Ammon's horn (tissue), 1 donor: ENCODE measurements around the gene GOLGA6L7.
"Not testable (repeated sequence)": the region's sequence is repeated elsewhere in the genome, so short reads cannot be mapped to it uniquely, and the experiment has no call there.

Source experiments
- DNase-seq: peaks from one replicate; pipeline ENCODE4 v3.0.0-alpha.2; 2016; ENCODE audit warnings: low spot score

The GOLGA6L7 gene, protein sequence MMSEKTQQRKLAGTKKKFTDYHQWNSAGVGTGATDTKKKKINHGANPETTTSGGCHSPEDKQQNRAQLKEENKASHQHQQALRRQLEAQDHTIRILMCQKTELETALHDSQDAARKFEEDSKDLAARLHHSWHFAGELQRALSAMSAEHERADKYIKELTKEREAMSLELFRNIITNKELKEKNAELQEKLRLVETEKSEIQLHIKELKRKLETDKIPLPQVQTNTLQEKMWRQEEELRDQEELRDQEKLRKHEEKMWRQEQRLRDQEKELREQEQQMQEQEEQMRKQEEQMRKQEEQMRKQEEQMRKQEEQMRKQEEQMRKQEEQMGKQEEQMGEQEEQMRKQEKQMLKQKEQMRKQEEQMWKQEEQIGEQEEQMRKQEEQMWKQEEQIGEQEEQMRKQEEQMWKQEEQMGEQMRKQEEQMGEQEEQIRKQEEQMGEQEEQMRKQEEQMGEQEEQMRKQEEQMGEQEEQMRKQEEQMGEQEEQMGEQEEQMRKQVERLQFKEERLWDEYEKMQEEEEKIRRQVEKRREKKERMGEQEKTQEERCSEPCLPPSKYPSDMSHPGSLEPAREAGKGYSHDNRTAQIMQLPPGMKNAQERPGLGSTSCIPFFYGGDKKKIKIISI

DNA sequence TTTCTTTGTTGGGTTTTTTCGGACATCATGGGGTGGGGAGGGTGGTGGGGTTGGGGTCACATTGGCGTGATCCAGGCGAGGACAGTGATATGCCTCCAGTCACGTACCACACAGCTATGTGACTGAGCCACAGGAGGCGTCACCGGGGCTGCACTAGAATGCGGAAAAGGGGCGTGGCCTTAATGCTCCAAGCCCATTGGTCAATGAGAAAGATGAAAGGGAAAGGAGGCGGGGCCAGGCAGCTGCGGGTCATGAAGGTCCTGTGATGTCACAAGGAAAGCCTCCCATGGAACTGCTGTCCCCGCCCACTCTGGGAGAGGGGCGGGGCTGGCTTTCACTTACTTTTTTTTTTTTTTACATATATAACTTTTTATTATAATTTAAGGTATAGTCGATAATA is at the start of gene GOLGA6L7:
Gene GOLGA6L7, minus strand, starts transcription at position 124 of the 400 bp plus-strand sequence. Its CDS starts 95 bp downstream, at position 29.
- DNase-seq = not testable (repeated sequence)

DNA sequence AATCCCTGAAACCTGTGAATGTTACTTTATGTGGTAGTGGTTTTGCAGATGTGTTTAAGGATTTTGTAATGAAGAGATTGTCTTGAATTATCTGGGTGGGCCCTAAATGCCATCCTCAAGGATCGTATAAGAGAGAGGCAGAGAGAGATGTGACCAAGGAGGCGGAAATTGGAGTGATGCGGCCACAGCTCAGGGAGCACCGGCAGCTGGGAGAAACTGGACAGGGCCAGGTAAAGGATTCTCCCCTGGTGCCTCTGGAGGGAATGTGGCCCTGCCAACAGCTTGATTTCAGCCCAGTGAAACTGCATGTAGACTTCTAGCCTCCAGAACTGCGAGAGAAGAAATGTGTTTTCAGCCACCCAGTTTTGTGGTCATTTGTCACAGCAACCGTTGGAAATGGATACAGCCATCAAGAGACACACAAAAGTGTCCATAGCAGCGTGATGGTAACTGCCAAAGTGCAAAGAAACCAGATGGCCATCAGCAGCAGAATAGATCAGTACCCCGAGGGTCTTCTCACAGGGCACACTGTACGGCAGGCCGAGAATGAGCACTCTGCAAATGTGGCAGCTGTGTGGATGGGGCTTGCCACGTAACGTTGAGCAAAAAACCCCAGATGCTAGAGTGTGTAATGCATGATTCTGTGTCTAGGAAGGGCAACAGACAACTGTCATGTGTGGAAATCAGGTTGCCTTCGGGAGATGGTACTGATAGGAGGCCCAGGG is 49.6 kb upstream of the GOLGA6L7 start:
- DNase-seq = no peak

DNA sequence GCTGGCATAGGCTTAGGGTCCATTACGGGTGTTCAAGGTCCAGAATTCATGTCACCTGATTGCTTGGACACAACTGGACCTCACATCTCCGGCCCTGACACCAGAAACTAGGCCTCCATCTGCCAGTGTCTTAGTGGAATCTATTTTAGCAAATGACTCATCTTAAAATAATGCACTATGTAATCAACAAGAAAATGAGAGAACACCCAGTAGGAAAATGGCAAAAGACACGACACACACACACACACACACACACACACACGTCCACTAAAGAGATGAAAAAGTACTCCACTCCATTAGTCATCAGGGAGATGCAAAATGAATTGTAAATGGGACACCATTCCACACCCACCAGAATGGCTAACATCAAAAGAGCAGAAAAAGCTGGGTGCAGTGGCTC is 48.5 kb upstream of the GOLGA6L7 start:
- no peak for DNase-seq

DNA sequence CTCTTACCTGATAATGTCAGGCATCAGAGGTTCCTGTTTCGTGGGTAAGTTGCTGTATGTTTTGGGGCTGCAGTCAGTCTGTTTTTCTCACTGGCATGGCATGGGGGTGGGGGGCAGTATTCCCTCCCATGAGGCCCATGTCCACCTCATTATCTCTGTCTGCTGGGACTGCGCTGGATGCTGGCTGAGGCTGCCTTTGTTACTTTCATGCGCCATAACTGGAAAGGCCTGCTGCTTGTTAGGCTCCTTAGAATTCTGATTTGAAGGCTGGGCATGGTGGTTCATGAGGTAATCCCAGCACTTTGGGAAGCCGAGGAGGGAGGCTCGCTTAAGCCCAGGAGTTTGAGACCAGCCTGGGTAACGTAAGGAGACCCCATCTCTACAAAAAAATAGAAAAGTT is 47.1 kb upstream of the GOLGA6L7 start:
- no peak for DNase-seq

DNA sequence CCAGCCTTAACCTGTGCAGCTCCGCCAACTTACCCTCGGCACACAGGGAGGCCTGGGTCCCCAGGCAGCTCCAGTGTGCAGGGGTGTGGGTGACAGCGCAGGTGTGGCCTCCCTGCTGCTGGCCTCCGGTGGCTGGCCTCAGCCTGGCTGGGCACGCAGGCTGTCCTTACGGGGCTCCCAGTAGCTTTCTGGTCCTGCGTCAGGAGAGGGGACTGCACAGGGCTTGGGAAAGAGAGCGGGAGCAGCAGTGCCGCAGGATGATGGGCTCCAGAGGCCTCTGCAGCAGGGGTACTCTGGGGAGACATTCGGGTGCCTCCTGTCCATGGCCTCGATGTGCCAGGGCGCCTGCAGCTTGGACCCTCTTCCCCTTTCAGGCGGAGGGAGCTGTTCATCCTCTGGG is 46.7 kb upstream of the GOLGA6L7 start:
- DNase-seq = no peak

DNA sequence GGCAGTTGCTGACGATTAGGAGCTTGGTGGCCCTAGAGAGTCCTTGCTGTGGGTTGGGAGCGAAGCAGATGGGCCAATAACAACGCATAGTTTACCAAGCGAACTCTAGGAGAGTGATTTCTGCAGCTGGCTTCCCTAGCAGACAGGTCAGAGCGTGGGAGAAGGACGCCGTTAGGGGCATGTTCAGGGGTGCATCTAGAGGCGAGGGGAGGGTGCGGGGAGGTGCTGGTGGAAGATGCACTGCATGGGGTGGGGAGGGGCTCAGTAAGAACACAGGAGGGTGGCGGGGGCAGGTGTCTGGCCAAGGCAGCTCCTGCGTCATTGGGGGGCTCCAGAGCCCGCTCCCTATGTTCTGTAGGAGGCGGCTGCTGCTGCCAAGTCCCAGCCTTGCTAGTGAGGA is 46.2 kb upstream of the GOLGA6L7 start:
- DNase-seq = no peak

DNA sequence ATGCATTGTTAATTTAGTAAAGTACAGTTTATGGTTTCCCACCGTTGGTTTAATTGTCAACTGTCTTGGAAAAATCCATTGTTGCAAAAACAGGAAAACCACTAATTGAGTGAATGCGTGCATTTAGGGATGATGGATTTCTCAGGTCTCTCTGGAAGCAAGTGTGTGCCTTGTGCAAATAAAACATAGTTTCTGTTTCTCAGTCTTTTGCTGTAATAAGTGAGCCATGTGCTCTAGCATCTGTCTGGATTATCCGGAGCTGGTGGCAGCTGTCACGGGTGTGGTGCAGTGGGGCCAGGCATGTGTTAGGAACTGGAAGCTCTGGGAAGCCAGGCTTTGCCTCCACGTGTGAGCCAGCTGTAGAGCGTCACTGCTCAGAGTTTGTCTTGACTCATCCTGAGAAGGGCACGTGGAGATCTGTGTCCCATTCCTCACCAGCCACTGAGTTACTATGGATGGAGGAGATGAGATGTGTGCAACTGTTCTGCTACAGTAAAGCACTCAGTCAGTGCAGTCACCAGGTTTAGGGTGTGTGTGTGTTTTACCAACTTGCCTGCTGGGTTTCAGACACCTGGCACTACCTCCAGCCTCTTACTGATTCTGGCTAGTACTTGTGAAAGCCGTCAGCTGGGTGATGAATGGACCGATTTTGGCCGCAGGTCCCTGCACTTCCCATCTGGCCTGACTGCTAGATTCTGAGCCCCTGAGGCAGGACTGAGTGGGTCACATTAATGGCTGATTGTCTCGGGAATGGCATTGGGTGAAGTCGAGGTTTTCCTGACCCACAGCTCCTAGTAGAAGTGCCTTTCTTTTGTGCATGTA is 44.6 kb upstream of the GOLGA6L7 start:
- no peak for DNase-seq

DNA sequence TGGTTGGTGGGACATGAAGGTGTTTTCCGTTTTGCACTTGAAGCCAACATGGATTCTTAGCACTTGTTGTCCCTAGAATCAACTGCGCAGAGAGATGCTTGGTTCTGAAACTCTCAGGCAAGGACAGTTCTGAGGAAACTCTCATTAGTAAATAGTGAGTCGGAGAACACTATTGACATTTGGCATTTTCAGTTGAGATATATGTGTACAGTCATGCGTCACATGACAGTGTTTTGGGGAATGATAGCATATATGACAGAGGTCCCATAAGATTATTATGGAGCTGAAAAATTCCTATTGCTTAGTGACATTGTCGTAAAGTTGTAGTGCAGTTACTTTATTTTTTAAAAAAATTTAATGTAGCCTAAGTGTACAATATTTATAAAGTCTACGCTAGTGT is 43.1 kb upstream of the GOLGA6L7 start:
- no peak for DNase-seq

DNA sequence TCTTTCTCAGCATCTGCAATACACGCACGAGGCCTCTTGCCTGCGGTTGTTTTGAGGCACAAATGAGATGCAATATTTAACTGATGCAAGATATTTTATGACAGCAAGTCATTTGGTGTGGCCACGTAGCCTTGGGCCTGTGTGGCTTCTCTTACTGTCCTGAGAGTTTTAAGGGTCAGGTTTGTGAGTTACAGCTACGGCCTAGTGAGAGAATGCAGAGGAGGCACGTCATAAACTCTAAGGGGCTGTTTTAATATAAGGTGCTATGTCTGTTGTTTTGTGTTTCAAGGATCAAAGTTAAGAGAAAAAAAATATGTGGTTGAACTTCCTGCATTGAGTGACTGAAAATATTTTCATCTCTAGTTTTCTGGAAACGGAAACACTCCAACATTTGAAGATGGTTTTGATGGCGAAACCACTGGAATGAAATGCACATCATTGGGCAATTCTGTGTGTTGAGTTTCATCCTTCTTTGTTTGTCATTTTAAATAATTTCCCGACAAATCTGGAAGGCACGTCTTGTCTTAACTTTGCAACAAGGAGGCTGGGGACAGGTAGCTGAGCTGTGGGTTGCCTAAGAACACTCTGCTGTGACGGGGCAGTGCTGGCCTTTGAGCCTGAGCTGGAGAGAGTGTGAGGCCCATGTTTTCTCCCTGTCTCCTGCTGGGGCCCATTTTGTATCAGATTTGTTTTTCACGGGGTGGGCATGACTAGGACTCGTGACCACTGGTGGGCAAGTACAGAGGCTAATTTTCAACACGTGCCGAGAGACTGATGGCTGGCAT is 42.5 kb upstream of the GOLGA6L7 start:
- DNase-seq = no peak

DNA sequence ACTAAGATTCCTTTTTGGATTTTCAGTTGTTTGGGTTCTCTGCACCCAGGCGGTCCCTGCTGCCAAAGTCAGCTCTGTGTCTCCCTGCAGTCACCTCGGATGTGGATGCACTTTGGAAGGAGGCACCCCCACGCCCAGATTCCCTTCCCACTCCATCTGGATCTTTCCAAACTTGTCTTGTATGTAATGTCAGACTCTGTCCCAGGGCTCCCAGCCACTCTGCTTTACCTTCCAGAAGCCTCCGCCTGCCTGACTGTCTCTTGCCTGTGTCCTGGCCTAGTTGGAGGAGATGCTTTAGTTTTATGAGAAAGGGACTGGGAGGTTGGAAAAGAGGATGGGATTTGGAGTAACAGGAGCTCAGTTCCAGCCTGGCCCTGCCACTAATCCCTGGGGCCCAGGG is 41.8 kb upstream of the GOLGA6L7 start:
- DNase-seq = not testable (repeated sequence)

DNA sequence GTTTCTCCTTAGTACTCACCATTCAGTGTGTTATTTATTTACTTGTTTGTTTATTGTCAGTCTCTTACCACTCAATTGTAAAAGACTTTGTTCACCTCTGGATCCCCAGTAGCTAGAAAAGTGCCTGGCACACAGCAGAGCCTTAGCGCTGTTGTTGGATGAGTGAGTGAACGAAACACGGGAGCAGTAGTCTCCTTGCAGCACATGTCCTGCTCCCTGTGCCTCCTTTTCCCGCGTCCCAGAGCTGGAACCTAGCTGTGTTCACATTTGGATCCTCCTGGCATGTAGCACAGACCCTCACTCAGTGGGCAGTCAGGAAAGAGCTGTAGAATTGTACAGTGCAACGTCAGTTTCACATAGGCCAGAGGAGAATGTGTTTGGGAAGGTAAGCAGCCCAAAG is 41.4 kb upstream of the GOLGA6L7 start:
- DNase-seq = not testable (repeated sequence)

DNA sequence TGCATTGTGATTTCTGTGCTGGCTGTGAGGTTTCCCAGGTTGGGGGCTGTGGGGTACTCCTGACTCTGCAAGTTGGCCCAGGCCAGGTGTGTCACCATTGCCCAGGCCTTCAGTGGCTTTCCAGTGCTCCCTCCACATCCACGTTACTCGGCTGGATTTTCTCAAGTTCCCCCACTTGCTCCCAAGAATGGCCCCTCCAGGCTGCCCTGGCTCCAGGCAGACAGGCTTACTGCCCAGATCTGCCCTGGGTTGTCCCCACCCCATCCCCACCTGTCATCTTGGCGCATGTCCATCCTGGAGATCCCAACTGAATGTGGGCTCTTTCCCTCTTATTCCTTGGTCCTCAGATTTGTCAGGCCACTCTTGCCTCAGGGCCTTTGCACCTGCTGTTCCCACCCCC is 40.9 kb upstream of the GOLGA6L7 start:
- no peak for DNase-seq

DNA sequence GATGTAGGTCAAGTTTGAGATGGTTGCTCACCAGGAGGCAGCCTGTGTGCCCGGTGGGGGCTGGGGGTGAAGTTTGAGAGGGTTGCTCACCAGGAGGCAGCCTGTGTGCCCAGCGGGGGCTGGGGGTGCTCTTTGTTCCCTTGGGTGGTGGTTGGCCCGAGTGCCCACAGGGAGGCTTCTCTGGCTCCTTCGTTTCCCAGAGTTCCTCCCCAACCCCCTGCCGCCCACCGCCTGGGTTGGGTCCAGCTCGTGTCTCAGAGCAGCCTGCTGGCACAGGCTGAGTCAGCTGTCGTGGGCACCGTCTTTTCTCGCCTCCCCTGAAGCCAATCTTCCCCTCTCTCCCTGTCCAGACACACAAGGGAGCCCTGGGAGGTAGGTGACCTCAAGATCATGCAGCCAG is 40.5 kb upstream of the GOLGA6L7 start:
- DNase-seq = peak; percentile 44

DNA sequence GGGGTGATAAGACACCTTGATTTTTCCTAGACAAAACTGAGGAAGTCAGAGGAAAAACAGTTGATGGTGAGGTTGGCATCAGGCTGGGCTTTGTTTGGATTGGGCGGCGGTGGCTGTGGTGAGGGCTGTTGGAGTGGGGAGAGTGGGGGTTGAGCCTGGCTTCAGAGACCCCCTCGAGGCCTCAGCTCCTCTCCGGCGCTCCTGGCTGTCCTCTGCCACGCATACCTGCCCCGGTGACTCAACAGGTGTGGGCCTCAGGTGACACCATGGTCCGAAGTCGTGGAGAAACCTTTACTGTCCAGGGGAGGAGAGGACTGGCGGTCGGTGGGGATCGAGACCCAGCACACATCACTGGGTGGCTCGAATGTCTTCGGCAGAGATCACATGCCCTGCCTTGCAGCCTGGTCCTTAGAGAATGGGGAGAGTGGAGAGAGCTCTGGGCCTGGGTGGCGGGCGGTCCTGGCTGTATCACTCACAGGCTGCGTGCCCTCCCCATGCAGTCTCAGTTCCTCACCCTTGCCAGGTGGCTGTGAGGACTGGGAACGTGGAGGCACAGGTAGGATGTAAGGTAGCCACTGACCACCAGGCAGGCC is 40.0 kb upstream of the GOLGA6L7 start:
- no peak for DNase-seq

DNA sequence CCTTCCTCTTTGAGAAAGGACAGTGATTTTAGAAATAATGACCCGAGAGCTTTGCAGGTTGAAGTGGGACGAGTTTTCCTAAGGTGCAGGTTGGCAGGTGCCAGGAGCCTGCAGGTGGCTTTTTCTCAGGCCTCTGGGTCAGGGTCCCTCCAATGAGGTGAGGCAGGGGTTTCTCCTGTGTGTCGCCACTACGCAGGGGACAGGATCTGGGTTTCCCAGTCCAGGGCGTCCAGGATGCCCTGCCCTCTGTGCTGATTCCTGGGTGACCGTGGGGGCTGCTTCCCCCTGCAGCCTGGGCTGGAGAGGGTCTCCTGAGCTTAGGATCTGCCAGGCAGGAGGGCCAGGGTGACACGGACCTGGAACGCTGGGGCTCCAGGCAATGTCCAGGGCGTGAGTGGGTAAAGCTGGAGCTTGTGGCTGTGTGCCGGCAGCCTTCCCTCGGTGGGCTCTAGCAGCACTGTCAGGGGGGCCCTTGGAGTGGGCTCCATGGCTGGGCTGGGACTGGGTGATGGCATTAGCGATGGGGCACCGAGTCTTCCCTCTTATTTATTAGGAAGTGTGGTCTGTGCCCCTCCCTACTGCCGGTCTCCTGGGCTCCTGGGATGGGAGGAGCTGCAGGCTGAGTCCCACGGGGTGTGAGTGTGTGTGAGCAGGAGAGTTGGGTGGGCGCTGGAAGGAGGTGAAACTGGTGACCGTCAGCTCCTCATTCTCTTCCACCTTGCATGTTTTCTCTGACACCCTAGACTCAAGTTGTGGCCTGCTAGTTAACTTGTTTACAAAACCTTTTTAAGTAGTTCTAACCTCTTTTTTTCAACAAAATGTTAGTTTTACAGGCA is 39.1 kb upstream of the GOLGA6L7 start:
- DNase-seq = no peak

DNA sequence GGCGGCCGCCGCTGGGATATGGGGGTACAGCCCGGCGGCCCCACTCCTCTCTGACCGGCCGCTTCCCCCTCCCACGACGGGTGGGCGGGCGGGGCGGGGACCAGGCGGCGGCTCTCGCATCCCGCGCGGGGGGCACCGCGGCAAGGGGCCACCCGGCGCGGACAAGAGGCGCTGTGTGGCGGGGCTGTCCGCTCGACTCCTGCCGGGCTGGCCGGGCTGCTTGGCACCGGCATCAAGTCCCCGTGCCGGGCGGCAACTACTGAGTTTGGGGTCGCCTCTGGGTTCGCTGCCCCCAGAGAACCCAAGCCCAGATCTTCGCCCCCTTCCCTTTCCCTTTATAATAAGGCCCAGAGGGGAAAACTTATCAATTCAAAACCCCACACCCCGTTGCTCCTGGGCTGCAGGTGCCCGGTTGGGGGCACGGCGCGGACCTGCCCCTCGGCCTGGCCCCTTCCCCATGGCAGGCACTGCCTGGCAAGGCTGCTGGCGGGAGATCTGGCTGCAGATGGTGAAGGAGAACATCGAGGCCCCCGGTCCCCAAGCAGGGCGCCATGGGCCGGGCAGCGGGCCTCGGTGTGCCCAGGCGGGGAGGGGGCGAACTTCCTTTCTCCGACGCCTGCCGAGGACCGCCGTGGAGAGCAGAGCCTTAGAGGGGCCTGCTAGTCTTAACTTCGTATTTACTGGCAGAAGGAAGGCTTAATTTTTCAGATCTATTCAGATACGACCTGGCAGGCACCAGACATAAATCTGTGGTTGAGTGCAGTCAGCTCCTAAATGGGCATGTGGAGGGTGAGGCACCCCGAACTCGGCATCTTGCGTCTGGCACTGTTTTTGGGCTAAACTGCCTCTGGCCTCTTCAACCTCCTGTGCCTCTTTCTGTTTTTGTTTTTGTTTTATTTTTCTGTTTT is 38.2 kb upstream of the GOLGA6L7 start:
- no peak for DNase-seq

DNA sequence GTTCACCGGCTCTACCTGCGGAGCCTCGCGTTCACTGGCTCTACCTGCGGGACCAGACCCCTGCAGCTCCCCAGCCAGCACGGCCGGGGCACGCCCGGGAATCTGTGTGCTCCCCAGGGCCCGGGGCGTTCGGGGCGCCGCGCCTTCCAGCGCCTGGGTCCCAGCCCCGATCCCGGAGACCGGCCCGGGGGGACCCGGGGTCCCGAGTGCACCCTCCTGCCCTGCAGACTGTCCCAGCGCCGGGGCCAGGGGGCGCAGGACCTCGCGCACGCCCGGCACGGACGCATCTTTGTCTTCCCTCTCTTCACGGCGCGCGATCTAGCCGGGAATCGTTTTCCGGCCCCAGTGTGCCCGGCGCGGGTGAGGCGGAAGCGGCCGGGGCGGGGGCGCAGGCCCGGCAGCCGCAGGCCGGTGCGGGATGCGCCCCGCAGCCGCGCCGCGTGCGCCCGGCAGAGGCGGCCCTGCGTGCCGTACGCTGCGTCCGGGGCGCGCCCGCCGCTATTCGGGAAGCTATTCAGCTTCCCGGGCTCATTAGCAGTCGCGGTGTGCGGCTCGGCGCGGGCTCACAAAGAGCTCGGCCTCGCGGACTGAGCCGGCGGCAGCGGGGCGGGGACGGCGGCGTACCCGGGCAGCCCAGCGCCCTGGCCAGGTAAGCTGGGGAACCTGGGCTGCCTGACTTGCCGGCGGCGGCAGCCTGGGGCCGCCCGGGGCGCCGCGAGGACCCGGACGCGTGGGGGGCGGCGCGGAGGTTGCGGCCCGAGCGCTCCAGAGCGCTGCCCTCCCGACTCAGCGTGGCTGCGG is 37.4 kb upstream of the GOLGA6L7 start, which contains the start of gene APBA2:
Gene APBA2, plus strand, starts transcription at position 345 of the 801 bp plus-strand sequence. CDS start 167,911 bp downstream, outside the sequence.
- DNase-seq = peak; percentile 47

DNA sequence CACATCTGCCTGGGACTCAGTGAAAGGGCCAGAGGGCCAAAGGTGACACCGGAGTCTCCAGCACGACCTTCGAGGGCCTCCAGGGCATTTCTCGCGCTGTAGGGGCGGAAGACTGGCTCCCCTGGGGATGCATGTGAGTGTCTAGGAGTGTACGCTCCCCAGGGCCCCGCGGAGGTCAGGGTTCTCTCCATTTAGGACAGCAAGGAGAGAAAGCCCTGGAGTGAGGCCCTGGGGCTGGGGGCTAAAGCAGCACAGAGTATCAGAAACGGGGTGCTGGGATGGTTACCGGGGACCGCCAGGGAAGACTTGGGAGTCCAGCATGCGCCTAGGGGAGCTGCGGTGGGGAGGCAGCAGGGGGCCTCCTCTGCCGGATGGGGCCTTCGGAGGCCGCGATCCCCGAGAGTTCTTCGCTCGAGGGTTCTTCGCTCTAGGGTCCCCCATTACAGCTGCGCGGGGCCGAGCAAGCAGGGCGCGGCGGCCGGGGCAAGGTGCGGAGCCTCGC is 36.7 kb upstream of the GOLGA6L7 start:
- DNase-seq = no peak
